HG02763 (cell line): ENCODE data around the gene BCAS1.
"Not testable (repeated sequence)": the region's sequence is repeated elsewhere in the genome, so short reads cannot be mapped to it uniquely, and the experiment has no call there.

ENCODE experiments used
- ATAC-seq: cut with Tn5 transposase; IDR thresholded peaks from one replicate; pipeline ENCODE4 v1.9.1; 2021; ENCODE audit warnings: mild to moderate bottlenecking, moderate library complexity; ENCODE audit not compliant: unreplicated experiment

Gene BCAS1

DNA sequence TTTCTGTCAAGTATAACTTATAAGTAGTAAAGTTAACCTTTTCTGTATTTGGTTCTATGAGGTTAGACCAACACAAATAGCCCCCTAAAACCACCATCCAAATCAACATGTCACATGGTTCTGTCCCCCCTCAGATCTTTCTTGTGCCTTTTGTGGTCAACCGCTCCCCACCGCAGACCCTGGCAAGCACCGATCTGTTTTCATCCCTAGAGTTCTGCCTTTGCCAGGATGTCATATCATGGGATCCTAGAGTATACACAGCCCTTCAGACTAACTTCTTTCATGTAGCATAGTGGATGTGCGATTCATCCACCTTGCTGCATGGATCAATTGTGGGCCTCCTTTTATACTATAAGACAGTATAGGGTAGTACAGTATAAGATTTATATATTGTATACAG, 124.3 kb downstream of the BCAS1 start:
- no peak for ATAC-seq

DNA sequence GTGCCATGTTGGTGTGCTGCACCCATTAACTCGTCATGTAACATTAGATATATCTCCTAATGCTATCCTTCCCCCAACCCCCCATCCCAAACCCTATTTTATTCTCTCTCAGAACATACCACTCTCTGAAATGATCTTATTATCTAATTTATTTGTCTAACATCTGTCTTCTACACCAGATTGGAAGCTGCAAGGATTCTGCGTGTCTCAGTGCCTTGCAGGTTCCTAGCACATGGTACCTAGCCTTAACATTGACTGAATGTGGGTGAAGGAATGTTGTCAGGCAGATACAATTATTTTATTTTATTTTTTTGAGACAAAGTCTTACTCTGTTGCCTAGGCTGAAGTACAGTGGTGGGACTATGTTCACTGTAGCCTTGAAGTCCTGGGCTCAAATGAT, 124.9 kb downstream of the BCAS1 start:
- no peak for ATAC-seq

DNA sequence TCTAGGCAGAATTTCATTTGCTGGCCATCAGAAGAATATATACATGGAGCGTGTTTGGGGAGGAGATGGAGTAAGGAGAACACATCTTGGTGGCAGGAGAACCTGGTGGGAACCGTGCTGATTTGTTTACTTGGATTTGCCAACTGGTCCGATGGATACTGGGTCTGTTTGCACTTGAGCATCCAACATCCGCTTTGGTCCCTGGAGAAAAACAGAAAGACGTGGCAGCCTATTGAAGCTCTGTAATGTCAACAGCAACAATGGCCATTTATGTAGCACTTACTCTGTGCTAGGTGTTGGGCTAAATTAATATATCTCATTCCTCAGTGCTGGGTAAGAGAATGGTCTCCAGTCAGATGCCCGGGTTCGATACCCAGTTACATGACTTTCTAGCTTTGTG, 125.6 kb downstream of the BCAS1 start:
- no peak for ATAC-seq

DNA sequence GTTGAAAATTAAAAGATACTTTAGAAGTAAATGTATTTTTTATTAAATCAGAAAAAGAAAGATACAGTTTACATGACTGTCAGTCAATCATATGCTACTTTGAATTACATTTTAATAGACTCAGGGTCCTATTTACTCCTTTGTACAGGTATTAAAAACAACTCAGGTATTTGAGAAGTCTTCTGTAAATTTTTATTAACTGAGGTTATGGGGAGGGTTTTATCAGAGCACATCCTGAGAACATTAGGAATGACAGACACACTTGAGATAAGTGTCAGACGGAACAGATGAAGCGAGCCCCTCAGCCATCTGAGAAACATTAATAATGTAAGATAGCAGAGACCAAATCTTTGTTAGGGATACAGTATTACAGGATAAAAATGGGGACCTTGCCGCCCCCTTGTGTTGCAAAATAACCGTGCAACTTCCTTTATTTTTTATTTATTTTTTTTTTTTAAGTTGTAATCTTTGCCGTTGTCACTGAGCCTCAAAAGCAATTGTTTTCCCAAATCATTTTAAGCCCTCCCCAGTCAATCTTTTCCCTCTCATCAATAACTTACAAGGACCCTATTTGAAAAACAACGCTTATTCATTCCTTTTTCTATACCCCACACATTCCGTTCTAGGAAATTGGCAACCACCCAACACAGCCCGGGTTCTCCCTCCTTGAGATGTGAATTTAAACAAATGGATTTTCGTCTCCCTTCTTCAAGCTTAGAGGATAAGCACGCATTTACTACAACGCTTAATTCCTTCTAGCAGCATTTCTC, 126.7 kb downstream of the BCAS1 start:
- no peak for ATAC-seq

DNA sequence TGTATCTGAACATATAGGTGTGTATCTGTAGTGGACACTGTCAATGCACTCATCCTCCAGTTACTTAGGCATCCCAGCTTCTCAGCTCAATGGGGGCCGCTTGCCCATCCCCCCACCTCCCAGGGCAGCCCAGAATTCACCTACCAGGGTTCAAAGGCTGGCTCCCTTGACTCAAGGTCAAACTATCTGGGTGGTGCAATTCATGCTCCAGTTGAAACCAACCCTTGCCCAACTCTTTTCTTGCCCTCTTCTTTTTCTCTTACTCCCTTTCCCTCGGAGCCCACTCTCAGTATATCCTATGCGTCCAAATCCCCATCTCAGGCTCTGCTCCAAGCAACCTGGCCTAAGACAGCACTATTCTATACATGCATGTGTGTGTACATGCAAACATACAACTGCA, 127.4 kb downstream of the BCAS1 start:
- no peak for ATAC-seq

DNA sequence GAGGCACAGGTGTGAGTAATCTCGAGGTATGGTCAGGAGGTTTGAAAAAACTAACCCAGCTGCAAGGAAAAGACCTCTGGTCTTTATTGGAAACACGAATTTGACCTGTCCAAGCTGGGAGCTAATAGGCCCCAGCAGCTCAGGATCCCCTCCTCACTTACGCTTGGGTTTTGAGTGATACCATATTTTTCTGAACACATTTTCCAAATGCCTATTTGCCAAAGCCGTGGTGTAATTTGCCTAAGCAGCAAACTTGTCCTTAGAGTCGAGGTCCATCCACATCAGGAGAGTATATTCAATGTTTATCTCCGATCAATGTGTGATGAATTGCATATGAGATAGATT, 128.0 kb downstream of the BCAS1 start:
- no peak for ATAC-seq

DNA sequence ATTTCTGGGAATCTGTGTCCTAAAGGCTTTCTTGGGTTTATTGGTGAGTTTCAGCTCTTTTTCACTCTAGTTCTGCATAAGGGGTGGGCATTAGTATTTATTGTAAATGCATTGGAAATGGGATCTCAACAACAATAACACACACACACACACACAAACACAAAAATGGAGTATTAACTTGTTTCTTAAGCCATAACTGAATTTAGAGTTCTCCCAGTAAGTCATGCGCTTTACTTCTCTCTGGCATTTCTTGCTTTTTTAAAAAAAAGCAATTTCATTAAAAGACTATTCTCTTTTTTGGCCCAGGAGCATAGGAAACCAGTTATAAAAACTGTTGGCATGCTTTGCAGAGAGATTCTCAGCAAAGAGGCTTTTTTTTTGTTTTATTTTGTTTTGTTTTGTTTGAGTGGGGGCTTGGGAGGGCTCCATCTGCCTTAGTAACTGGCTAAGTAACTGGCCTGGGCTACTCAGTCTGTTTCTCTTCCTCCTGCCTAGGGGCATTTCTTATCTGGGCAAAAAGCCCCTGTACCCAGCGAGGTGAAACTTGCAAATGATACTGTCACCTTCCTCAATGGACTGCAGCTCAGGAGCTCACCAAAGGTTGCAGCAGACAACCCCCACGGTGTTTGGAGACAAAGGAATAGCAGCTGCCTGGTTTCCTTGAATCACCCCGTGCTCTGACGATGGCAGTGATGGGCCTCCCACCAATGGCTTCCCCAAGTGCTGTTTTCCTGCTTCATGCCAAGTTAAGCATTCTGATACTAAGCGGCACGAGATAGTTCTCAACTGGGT, 128.5 kb downstream of the BCAS1 start:
- peak; percentile 37 for ATAC-seq

DNA sequence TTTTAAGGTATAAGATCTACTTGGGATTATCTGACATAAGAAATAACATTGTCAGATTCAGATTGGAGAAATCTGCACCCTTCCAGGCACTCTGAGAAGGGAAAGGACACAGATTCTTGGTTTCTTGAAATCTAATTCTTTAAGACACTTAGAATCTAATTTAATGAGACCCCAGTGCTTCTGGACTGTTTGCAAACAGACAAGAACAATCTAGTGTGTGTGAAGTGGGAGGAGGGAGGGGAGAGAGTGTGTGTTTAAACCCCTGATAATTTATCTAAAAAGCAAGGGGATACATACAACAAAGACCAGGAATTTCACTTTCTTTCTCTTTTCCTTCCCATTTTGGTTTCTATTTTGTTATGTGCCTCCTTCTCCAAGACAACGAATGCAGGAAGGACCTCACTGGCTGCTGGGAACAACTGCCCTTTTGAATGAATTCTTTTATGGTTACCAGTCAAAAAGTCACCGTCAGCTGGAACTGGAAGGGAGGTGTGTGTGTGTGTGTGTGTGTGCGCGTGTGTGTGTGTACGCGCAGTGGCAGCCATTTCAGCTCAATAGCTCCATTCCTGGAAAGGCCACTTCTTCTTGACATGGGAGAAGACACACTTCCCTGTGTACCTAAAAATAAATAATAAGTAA, 129.4 kb downstream of the BCAS1 start:
- ATAC-seq: no peak

DNA sequence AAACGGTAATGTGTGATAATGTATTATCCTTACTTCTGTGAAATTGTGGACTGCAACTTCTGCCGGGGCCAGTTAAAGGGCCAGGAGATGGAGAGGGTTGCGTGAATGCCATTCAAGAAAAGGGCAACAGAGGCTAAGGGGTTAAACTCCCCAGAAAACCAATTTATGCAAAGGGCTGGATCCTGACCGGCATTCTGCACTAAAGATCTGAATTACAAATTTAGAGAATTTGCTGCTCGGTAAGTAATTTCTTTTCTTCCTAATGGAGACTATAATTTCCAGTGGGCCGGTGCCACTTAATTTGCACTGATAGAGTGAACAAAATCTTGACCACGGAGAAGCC, 130.1 kb downstream of the BCAS1 start:
- ATAC-seq: no peak

DNA sequence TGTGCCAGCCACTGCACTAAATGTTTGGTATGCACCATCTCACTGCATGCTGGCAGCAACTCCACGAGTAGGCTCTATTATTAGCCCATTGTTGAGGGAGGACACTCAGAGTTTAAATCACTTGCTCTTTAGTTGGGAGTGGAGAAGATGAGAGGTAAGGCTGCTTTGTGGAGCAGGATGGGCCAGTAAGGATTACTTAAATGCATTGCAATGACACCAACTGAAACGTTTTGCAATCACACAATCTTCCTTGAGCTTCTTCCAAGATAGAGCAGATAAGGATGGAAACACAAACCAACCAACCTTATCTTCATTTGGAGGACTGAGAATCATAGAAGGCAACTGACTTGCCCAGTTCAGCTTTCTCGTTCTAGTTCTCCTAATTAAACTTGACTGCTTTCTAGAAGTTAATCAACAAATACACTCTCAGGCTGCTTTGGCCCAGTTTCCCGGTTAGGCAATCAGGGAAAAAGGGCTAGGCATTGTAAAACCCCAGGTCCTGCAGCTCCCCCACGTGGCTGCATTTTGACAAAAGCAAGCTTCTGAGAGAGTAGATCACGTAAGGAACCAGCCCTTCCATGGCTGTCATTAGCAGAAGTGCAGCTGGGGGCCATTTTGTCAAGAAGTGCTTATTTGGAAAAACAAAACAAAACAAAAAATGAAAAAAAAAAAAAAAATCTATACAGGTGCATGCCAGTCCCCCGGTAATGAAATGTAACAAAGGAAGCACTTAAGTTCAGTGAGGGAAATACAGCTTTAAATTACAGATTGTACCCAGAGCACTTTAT, 130.6 kb downstream of the BCAS1 start:
- ATAC-seq: peak; percentile 57

DNA sequence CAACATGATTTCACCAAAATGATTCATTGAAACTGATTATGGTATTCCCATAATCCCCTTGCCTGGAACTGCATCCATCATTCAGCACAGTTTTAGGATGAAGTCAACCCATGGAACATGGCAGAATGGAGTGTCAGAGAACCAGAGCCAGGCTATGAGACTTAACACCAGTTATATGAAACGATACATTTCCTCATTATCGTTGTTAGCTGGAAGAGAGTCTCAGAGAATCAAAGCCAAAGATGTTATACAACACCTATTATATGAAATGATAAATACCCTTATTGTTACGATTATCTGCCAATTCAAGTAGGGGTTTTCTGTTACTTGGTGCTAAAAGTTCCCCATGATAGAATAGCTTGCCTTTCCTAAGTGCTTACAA, 131.2 kb downstream of the BCAS1 start:
- ATAC-seq: no peak

DNA sequence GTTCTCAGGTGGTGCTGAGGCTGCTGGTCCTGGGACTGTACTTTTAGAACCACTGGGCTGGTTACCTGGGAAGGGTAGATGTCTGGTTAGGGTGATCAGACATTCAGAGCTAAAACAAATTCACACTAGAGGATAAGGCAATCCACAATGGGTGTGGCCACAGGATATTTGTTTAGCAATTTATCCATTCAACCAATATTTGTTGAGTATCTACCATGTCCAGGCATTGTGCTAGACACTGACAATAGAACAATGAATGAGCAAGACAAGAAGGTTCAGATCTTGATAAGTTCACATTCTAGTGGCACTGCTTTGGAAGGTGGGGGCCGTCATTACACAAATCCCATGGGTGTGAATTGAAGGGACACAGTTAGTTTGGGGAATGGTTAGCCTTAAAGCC, 131.7 kb downstream of the BCAS1 start:
- ATAC-seq: no peak

DNA sequence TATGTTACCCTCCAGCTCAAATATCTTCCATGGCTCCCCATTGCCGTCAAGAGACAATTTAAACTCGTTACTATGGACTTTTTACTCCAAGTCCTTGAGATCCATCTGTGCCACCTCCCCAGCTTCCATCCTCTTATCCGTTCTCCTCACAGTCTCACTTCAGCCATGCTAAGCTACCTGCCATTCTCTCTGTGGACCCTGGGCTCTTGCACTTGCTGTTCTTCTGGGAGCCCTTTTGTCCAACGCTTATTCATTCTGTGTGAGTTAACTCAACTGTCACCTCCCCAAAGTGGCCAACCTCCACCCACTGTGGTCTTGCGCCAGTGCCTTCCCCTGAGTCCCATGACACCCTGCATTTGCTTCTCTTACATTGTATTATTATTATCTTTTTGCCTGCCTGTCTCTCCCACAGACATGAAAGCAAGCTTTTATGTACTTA, 132.4 kb downstream of the BCAS1 start:
- no peak for ATAC-seq

DNA sequence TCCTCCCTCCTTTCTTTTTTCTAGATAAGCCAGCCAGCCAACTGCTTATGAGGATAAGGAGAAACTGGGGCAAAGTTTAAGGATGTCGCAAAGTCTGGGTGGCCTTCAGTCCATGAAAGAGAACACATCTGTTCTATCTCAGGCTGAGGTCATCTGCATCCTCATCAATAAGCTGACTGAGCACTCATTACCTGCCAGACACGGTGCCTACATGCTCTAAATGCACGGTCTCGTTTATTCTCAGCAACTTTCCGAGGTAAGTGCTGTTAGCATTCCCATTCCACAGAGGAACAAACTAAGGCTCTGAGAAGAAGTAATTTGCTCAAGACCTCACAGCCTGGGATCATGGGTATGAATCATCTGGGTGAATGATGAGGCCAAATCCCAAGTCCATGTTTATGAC, 133.1 kb downstream of the BCAS1 start:
- ATAC-seq: no peak

DNA sequence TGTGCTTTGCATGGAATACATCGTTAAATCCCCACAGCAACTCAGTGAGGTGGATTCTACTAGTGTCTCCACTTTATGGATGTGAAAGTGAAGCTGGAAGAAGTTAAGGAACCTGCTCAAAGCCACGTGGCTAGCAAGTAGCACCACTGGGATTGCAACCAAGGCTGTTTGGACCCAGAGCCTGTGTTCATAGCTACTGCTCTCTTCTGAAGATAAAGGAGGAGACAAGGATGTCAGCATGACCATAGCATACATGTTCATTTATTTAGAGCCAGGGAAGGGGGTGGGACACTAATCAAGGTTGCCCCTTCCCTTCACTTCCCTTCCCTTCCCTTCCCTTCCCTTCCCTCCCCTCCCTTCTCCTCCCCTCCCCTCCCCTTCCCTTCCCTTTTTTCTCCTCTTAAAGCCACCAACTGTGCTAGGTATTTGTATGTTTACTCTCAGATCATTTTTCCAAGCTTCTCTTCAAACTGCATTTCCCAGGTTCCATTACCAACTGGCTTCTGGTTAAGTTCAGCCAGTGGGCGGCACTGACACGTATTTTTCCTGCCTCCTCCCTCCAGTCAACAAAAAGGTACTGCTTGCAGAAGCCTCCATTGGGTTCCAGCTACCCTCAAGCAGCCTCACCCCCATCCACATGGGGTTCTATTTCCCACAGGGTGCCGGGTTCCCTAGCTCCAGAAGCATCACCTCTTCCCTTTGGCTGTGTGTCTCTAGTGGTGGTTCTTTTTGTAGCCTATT, 134.9 kb downstream of the BCAS1 start:
- no peak for ATAC-seq

DNA sequence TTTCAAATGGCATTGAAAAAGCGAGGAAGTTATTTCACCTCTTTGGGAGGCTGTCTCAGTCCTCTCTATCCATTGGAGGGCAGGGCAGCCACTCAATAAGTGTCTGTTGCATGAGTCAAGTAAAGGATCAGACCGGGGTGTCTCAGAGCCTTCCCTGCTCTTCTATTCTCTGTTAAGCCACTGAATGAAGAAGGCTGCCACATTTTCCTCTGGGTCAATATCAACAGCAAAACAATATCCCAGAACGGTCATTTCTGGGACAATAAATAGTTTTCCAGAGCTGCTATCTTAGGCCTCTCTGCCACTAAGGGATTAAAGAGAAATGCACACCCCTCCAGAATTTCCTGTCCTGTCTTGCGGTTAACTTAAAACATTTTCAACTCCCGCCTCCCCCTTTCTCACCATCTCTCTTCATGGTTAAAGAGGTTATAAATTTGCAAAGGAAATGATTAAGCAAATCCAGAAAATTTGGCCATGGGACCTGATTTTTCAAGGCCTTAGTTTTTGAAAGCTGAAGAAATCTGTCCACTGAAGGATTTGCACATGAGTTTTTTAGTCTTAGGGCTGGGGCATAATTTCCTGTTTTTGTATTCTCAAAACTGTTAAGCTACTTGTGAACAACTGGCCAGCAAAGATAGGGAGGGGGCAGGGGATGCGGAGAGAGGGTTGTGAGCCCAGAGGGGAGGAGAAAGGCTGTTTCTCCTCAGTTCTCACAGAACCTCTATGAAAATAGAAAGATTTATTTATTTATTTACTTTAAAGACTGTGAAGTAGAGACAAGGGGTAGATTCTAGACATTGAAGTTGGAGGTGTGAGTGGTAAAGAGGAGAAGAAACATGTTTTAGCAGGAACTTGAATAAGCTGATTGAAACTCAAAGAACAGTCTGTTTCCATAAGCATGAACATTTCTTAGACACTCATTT, 135.7 kb downstream of the BCAS1 start:
- no peak for ATAC-seq

DNA sequence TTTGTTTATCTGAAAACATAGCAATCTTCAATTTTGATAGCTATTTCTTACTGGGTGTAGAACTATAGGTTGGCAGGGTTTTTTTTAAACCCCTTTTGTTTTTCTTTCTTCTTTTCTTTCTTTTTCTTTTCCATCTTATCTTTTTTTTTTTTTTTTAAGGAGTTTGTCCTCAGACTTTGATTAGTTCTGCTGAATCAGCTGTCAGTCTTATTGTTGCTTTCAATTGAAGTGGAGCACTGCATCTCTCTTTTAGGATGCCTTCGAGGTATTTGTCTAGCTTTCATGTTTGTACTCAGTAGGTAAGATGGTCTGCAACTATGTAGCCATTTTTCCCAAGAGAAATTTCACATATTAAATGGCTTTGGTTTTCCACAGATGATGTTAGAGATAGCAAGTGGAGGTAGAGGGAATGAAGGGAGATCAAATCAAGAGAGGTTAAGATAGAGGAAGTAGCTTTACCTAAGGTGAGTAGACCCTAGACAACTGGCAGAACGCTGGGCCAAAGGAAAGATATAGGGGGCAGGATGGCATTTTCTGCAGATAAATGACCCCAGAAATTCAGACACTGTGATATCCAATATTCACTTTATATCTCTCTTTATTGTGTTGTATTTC, 137.1 kb downstream of the BCAS1 start:
- no peak for ATAC-seq

DNA sequence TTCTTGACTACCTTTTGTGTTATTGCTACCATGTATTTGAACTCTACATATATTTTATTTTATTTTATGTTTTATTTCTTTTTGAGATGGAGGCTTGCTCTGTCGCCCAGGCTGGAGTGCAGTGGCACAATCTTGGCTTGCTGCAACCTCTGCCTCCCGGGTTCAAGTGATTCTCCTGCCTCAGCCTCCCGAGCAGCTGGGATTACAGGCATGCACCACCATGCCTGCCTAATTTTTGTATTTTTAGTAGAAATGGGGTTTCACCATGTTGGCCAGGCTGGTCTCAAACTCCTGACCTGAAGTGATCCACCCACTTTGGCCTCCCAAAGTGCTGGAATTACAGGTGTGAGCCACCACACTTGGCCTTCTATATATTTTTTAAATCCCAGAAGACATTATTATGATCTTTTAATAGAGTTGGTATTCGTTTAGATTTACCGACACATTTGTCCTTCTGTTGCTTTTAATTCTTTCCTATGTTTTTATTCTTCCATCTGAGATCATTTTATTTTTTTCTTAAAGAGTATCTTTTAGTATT, 137.7 kb downstream of the BCAS1 start:
- not testable (repeated sequence) for ATAC-seq

DNA sequence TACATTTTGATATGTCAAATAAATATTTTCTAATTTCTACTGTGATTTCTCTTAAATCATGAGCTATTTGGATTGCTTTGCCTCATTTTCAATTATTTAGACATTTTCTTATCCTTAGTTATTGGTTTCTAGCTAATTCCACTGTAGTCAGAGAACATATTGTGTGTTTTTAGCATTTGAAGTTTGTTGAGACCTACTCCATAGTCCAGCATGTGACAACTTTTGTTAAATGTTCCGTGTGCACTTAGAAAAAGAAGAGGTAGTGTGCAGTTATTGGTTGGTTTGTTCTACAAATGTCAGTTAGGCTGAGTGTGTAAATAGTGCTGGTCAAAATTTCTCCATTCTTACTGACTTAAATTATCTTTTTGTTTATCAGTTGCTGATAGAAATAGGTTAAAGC, 138.8 kb downstream of the BCAS1 start:
- ATAC-seq: no peak
